DMS53 (cell line): ENCODE measurements around the gene ARHGEF17.

Experiments used
- DNase-seq: peaks from one replicate; lab custom pipeline; 2025; lab: John Stamatoyannopoulos, UW

ARHGEF17 gene

DNA sequence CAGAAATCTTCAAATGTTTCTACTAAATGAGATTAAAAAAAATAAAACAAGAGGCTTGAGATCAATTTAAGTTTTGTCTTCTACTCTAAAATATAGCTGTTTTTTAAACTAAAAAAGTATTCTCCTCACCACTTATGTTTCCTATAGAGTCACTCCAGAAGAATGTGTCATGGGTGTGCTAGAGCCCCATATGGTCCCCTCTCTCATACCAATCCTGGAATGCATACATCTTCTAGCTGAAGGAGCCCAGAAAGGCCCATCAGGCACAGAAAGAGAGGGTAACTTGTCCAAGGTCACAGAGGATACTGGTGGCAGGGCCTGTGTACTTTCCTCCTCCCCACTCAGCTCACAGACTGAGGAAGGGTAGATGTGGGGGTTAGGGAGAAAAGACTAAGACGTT is 102.6 kb downstream of the ARHGEF17 start:
- DNase-seq, result no peak

- no peak for DNase-seq
Measured at GRCh38 chr11:73411031-73411430, 103.0 kb downstream of the ARHGEF17 start.

DNA sequence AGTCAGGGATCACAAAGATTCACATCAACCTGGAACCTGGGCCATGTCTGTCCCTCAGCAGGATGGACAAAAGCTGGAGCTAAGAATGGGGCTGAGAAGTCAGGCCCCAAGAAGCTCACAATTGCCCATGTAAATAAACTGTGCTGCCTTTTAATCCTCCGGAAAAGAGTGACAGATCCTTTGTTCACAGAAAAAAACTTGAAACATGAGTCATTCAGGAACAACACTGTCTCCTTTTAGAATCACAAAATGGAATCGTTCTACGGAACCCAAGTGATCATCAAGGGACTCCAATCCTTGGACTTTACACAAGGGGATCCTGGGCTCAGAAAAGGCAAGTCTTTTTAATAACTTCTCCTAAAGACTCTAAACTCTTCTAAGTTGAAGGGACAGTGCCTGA is 104.2 kb downstream of the ARHGEF17 start:
- DNase-seq, result peak; percentile 72

DNA sequence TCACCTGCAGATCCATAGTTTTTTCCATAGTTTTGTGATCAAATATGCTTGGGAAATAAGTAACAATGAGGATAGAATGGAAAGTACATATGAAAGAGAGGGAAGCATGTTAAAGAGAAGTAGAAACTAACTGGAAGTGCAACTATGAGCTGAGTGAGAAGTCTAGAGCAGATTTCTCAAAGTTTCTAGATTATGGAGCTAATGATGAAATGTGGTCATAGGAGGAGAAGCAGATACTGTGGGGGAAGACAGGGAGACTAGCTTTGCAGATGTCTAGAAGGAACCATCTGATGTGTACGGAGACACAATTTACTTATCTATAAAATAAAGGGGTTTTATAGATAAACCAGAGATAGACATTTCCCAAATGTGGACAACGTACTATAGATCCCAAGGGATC is 105.2 kb downstream of the ARHGEF17 start:
- DNase-seq, result no peak

DNA sequence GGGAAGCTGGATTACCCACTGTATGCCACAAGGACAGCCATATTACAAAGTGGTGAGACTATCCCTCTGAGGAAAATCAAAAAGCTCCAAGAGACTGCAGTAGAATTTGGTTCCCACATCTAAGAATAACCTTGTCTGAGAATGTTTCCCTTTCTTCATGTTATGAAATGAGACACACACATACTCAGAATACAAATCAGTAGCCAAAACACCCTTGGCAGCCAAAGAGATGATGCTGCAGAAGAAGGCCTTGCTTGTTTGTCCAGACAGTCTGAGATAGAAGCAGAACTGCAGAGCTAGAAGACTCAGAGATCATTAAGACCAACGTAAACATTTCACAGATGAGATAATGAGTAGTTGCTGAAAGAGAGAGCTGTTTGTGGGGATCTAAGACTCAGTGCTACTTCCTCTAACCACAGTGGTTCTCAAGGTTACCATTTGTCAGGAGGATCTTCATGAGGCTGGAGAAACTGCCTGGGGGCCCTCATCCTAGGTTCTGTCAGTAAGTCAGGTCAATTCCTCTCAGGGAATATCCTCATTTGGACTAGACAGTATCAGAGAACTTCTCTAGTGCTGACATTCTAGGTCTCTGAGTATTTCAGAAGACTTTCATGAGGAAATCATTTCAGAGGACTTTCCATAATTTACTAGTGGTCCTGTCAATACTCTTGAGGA is 107.0 kb downstream of the ARHGEF17 start:
- no peak for DNase-seq

- DNase-seq, result no peak
Measured at GRCh38 chr11:73415854-73416615, 108.0 kb downstream of the ARHGEF17 start.

- DNase-seq, result no peak
Measured at GRCh38 chr11:73416786-73417185, 108.7 kb downstream of the ARHGEF17 start.
